Kidney (tissue), 14 donors: ENCODE results near the gene CASP1. TPM values are rescaled to one million over a fixed set of nuclear protein-coding genes. Genes with fewer than 3 reads are reported as not detected.

Experiments
- DNase-seq, 5 donors: peaks; one replicate each; pipeline ENCODE4 v3.0.0-alpha.2; 2013 to 2020
- FAIRE-seq: peaks from 2 replicates; lab custom pipeline; 2012; peaks lifted over from hg19 to GRCh38; lab: Jason Lieb, UNC
- H3K27ac ChIP-seq, 2 donors: one replicate each; pipeline ENCODE4 v1.7.0; 2013; ENCODE audit warnings: low read depth in 2 of 2, low read length in 2 of 2, inconsistent platforms in 1 of 2
- H3K27me3 ChIP-seq: one replicate; pipeline ENCODE4 v1.7.1; 2013; ENCODE audit warnings: low read length, inconsistent platforms; ENCODE audit not compliant: control insufficient read depth, insufficient read depth
- H3K36me3 ChIP-seq, 3 donors: one replicate each; pipeline versions ENCODE4 v1.7.0 to v1.7.1; 2013; ENCODE audit warnings: low read length in 3 of 3, control low read depth in 1 of 3, inconsistent platforms in 1 of 3; ENCODE audit not compliant: insufficient read depth in 3 of 3, control insufficient read depth in 2 of 3
- H3K4me1 ChIP-seq, 3 donors: one replicate each; pipeline versions ENCODE4 v1.7.0 to v1.7.1; 2013; ENCODE audit warnings: low read length in 3 of 3, inconsistent platforms in 1 of 3, low read depth in 1 of 3; ENCODE audit not compliant: control insufficient read depth in 2 of 3, insufficient read depth in 2 of 3
- H3K4me3 ChIP-seq, 3 donors: one replicate each; pipeline versions ENCODE4 v1.7.0 to v1.8.1; 2013; ENCODE audit warnings: low read length in 3 of 3, control low read depth in 1 of 3, inconsistent platforms in 1 of 3
- H3K9ac ChIP-seq, 3 donors: one replicate each; pipeline versions ENCODE4 v1.7.0 to v1.7.1; 2013; ENCODE audit warnings: low read length in 3 of 3, control low read depth in 1 of 3, inconsistent platforms in 1 of 3
- H3K9me3 ChIP-seq, 3 donors: one replicate each; pipeline versions ENCODE4 v1.7.0 to v1.7.1; 2013; ENCODE audit warnings: low read length in 3 of 3, control low read depth in 1 of 3, inconsistent platforms in 1 of 3; ENCODE audit not compliant: control insufficient read depth in 2 of 3, insufficient read depth in 1 of 3
- CTCF ChIP-seq: IDR thresholded peaks from 3 replicates; pipeline ENCODE4 v1.5.1; 2012; ENCODE audit warnings: mild to moderate bottlenecking, moderate library complexity, borderline replicate concordance; ENCODE audit not compliant: insufficient read depth; ENCODE audit errors: extremely low read depth
- intact Hi-C: fragments of 100-400 bp; cut with DNase I; formaldehyde crosslinking; loops from one replicate; pipeline ENCODE4 v1.11.1; 2022
- polyA plus RNA-seq: library from polyadenylated mRNA; stranded (reverse); fragments of 350-450 nt; fragmentation: Illumina TruSeq; extraction: RNeasy Lipid Tissue Mini Kit (QIAGEN cat#74804); gene quantifications from one replicate; pipeline ENCODE4 v1.2.3, GENCODE V29; 2014; ENCODE audit warnings: low read depth, low replicate concordance; ENCODE audit not compliant: insufficient read depth
- total RNA-seq: library from RNA; stranded (reverse); fragmentation: NEBNext Ultra II Directional; extraction: Animal tissue kit (Norgen Biotek cat#: 25700); gene quantifications from one replicate; pipeline ENCODE4 v1.2.1, GENCODE V29; 2021
- donor health status: control.
- donor health status: control.
- donor health status: control.
- donor health status: control.
- donor health status: control.
- donor health status: DM: yes; HTN: yes; CAD: no.
- donor health status: Normal renal cell carcinoma (clear cell type).

The CASP1 gene
- total and polyA plus RNA-seq, 2 donors from 2014 or later, result 9.7 to 38.6 TPM

GRCh38 chr11:105052487-105052886 lies 17.5 kb upstream of the CASP1 start:
- H3K4me1 ChIP-seq, result no peaks in the 10 kb centered on the region
- no peak overlapping the region for H3K27ac ChIP-seq
- no peak overlapping the region for H3K4me3 ChIP-seq
- no peaks in the 10 kb centered on the region for H3K36me3 ChIP-seq
- TF ChIP-seq CTCF, result no peak
- DNase-seq (no peak), FAIRE-seq (no peak)
- H3K9me3 ChIP-seq, result no peaks in the 10 kb centered on the region
- no peak overlapping the region for H3K9ac ChIP-seq
- H3K27me3 ChIP-seq, result no peaks in the 10 kb centered on the region
- intact Hi-C loops, result no loop called here

GRCh38 chr11:105051559-105051958 lies 16.6 kb upstream of the CASP1 start:
- Histone ChIP-seq H3K9me3 (no peaks in the 10 kb centered on the region), H3K4me1 (no peaks in the 10 kb centered on the region), H3K4me3 (no peak overlapping the region), H3K27ac (no peak overlapping the region), H3K36me3 (no peaks in the 10 kb centered on the region), H3K9ac (no peak overlapping the region), H3K27me3 (no peaks in the 10 kb centered on the region)
- FAIRE-seq, result no peak
- TF ChIP-seq CTCF, result no peak
- no peak for DNase-seq
- intact Hi-C loops, result no loop called here

GRCh38 chr11:105049481-105049880 lies 14.5 kb upstream of the CASP1 start:
- no peak for TF ChIP-seq CTCF
- H3K4me3 ChIP-seq, result no peak overlapping the region
- no peaks in the 10 kb centered on the region for H3K36me3 ChIP-seq
- DNase-seq (no peak), FAIRE-seq (no peak)
- no peaks in the 10 kb centered on the region for H3K9me3 ChIP-seq
- H3K9ac ChIP-seq, result no peak overlapping the region
- H3K27ac ChIP-seq, result no peak overlapping the region
- intact Hi-C loops, result no loop called here
- H3K27me3 ChIP-seq, result no peaks in the 10 kb centered on the region
- H3K4me1 ChIP-seq, result no peaks in the 10 kb centered on the region

- Histone ChIP-seq H3K27me3 (no peaks in the 10 kb centered on the region), H3K4me1 (no peaks in the 10 kb centered on the region), H3K9ac (no peak overlapping the region), H3K4me3 (no peak overlapping the region), H3K36me3 (no peaks in the 10 kb centered on the region), H3K27ac (no peak overlapping the region), H3K9me3 (no peaks in the 10 kb centered on the region)
- no peak for TF ChIP-seq CTCF
- intact Hi-C loops, result no loop called here
- DNase-seq (no peak), FAIRE-seq (no peak)
Measured at GRCh38 chr11:105046898-105047579, 12.1 kb upstream of the CASP1 start.
